ENCODE results near the gene HCN1. TPM values are rescaled to one million over a fixed set of nuclear protein-coding genes. Genes with fewer than 3 reads are reported as not detected.
"Not testable (repeated sequence)": the region's sequence is repeated elsewhere in the genome, so short reads cannot be mapped to it uniquely, and the experiment has no call there.

HCN1 gene
- total RNA-seq, 1 donor from 2014 or later = 1.7 TPM

- H3K27ac Mint-ChIP-seq = no peak overlapping the region
- H3K36me3 Mint-ChIP-seq = no peaks in the 10 kb centered on the region
- H3K27me3 Mint-ChIP-seq = no peaks in the 10 kb centered on the region
- no peak for DNase-seq (ENCODE audit: extremely low spot score, unreplicated experiment)
- H3K4me1 Mint-ChIP-seq (ENCODE audit: unreplicated experiment) = no peaks in the 10 kb centered on the region
- H3K9me3 Mint-ChIP-seq = no peaks in the 10 kb centered on the region
- no peak for TF ChIP-seq CTCF (conservative IDR thresholded peaks at IDR 0.05)
- H3K4me3 Mint-ChIP-seq = no peak overlapping the region
These were observed 360.8 kb downstream of the HCN1 start for GRCh38 chr5:45335346-45335745.

- no peak for TF ChIP-seq CTCF (conservative IDR thresholded peaks at IDR 0.05)
- Mint-ChIP-seq H3K27me3 (no peaks in the 10 kb centered on the region), H3K4me1 (ENCODE audit: unreplicated experiment) (no peaks in the 10 kb centered on the region), H3K4me3 (no peak overlapping the region), H3K9me3 (no peaks in the 10 kb centered on the region), H3K27ac (no peak overlapping the region), H3K36me3 (no peaks in the 10 kb centered on the region)
- no peak for DNase-seq (ENCODE audit: extremely low spot score, unreplicated experiment)
These were observed 361.2 kb downstream of the HCN1 start for GRCh38 chr5:45334939-45335338.

GRCh38 chr5:45312627-45313026 lies 383.6 kb downstream of the HCN1 start:
- H3K9me3 Mint-ChIP-seq; H3K4me1 Mint-ChIP-seq (ENCODE audit: unreplicated experiment); H3K4me3 Mint-ChIP-seq; DNase-seq (ENCODE audit: extremely low spot score, unreplicated experiment); H3K36me3 Mint-ChIP-seq; H3K27me3 Mint-ChIP-seq; H3K27ac Mint-ChIP-seq: not testable (repeated sequence)

GRCh38 chr5:45295231-45295630 lies 400.9 kb downstream of the HCN1 start:
- no peak for TF ChIP-seq CTCF (conservative IDR thresholded peaks at IDR 0.05)
- Mint-ChIP-seq H3K4me1 (ENCODE audit: unreplicated experiment) (no peaks in the 10 kb centered on the region), H3K27ac (no peak overlapping the region), H3K36me3 (no peaks in the 10 kb centered on the region), H3K27me3 (no peaks in the 10 kb centered on the region), H3K9me3 (no peaks in the 10 kb centered on the region), H3K4me3 (no peak overlapping the region)
- no peak for DNase-seq (ENCODE audit: extremely low spot score, unreplicated experiment)

GRCh38 chr5:45288746-45289145 lies 407.4 kb downstream of the HCN1 start:
- DNase-seq (ENCODE audit: extremely low spot score, unreplicated experiment) = no peak
- no peak for TF ChIP-seq CTCF (conservative IDR thresholded peaks at IDR 0.05)
- Mint-ChIP-seq H3K9me3 (no peaks in the 10 kb centered on the region), H3K4me3 (no peak overlapping the region), H3K36me3 (no peaks in the 10 kb centered on the region), H3K27me3 (no peaks in the 10 kb centered on the region), H3K4me1 (ENCODE audit: unreplicated experiment) (no peaks in the 10 kb centered on the region), H3K27ac (no peak overlapping the region)

- H3K27ac Mint-ChIP-seq = no peak overlapping the region
- no peaks in the 10 kb centered on the region for H3K27me3 Mint-ChIP-seq
- no peak overlapping the region for H3K4me3 Mint-ChIP-seq
- no peaks in the 10 kb centered on the region for H3K36me3 Mint-ChIP-seq
- H3K4me1 Mint-ChIP-seq (ENCODE audit: unreplicated experiment) = no peaks in the 10 kb centered on the region
- no peak for TF ChIP-seq CTCF (conservative IDR thresholded peaks at IDR 0.05)
- no peaks in the 10 kb centered on the region for H3K9me3 Mint-ChIP-seq
- DNase-seq (ENCODE audit: extremely low spot score, unreplicated experiment) = no peak
These were observed 411.7 kb downstream of the HCN1 start for GRCh38 chr5:45284436-45284835.
